Central memory CD4-positive, alpha-beta T cell (primary cell): ENCODE data around the gene DNAH3.
"Not testable (repeated sequence)": the region's sequence is repeated elsewhere in the genome, so short reads cannot be mapped to it uniquely, and the experiment has no call there.

Source experiments
- DNase-seq: peaks from one replicate; pipeline ENCODE4 v3.0.0; 2022

DNAH3 gene

GRCh38 chr16:20931066-20931600 is 219.5 kb downstream of the DNAH3 start:
- no peak for DNase-seq

- no peak for DNase-seq
Observed at GRCh38 chr16:20930365-20930690, 220.3 kb downstream of the DNAH3 start.

DNA sequence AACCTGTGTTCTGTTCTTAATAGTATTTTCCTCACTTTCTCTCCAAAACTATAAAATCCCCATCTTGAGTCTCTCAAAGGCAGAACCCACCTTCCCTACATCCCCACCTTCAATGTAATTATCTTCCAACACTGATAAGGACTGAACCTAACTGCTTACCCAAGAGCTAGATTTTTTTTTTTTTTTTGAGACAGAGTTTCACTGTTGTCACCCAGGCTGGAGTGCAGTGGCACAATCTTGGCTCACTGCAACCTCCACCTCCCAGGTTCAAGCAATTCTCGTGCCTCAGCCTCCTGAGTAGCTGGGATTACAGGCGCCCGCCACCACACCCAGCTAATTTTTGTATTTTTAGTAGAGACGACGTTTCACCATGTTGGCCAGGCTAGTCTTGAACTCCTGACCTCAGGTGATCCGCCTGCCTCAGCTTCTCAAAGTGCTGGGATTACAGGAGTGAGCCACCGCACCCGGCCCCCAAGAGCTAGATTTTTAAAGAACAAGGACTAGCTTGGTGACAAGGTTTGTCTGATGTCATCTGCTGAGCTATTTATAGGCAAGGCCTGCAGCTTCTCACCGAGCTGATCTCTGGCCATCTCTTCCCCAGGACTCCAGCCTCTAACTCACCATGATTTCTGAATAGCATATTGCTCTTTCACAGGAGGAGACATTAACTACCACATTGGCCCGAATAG is 220.8 kb downstream of the DNAH3 start:
- DNase-seq = not testable (repeated sequence)

GRCh38 chr16:20928774-20929411 is 221.8 kb downstream of the DNAH3 start:
- DNase-seq = no peak

- DNase-seq = no peak
Observed at GRCh38 chr16:20925751-20926150, 224.9 kb downstream of the DNAH3 start.

- no peak for DNase-seq
Observed at GRCh38 chr16:20923876-20924275, 226.8 kb downstream of the DNAH3 start.

GRCh38 chr16:20920799-20921198 is 229.8 kb downstream of the DNAH3 start:
- DNase-seq = no peak

- DNase-seq = no peak
Observed at GRCh38 chr16:20920091-20920490, 230.6 kb downstream of the DNAH3 start.

- DNase-seq = no peak
Observed at GRCh38 chr16:20918486-20919239, 232.0 kb downstream of the DNAH3 start.

GRCh38 chr16:20916942-20917341 is 233.7 kb downstream of the DNAH3 start:
- no peak for DNase-seq

- no peak for DNase-seq
Observed at GRCh38 chr16:20916289-20916688, 234.4 kb downstream of the DNAH3 start.

- no peak for DNase-seq
Observed at GRCh38 chr16:20911361-20911760, 239.3 kb downstream of the DNAH3 start.

DNA sequence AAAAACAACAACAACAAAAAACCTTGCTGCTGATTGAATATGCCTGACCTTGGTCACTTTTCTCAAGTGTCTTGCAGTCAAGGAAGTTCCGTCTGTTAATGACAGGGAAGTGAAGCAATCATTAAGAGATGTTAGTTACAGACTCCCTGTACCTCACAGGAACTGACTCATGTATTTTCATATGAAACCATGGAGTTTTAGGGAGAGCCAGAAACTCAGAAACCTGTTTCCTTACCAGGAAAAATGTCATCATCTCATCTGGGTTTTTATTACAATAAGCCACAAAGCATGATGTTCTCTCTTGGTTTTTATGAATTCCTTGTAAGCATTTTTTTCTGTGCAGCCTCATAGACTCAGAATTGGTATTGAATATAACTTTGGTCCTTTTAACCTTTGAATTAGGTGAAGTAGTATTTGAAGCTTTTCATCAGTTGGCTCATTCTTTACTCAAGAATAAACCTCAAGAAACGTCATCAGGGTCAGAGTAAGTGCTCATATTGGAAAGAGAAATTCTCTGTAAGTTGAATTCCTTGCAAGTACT is 239.8 kb downstream of the DNAH3 start:
- no peak for DNase-seq

DNA sequence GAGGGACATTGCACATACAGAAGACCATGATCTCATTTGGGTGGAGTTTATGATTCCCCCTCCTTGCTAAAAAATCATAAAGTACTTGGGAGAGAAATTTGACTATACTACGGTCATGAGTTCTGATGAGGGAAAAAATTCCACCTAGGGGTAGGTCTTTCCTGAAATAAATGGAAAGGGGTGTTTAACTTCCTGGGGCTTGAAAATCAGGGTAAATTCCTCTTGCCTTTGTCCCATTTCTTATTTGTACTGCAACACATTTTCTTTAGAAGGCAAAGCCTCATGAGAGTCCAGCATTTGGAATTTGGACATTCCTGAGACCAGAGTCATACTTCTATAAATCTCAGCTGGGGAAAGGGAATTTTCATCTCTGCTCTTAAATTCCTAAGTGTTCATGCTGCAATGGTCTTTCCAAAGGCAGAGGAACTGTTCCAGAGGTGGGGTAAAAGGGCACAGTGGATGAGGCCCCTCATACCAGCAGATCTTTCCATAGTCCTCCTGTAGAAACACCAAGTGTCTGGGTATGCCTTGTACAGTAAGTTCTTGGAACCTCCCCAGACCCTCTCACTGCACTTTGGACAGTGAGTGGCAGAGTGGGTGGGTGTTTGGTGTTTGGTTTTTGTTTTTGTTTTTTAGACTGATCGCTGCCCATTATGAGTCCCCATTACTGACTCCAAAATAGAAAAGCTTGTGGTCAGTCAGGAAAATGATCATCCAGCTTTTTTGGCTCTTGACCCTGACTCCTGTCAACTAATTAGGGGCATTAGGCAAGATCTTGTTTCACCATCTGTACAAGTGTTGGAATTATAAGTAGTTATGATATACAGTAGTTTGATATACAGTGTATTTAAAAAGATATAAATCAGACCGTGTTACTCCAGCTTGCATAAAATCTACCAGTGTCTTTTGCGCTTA is 244.0 kb downstream of the DNAH3 start:
- DNase-seq = no peak

GRCh38 chr16:20905576-20905975 is 245.1 kb downstream of the DNAH3 start:
- DNase-seq = no peak

DNA sequence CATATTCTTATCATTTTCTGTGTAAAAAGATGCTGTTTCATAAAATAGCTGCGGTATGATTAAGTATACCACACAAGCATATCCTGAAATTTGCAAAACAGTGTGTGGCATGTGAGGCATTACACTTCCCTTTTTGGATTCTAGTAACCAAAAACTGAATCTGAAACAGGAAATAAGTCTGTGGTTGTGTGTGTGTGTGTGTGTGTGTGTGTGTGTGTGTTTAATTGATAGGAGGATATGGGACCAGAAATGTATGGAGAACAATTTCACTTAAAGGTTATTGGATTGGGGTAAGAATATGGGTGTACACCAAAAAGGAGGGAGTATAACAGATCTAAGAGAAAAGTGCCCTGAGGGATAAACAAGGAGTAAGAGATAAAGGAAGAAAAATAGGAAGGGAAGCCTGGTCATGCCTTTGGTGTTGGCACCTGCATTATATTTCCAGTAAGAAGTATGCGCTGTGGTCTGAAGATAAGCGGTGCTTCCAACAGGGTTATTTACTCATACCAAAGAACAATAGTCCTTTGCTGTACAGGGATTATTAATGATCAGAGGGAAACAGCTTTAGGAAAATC is 246.1 kb downstream of the DNAH3 start:
- DNase-seq = peak; percentile 47

GRCh38 chr16:20903899-20904506 is 246.6 kb downstream of the DNAH3 start:
- no peak for DNase-seq

DNA sequence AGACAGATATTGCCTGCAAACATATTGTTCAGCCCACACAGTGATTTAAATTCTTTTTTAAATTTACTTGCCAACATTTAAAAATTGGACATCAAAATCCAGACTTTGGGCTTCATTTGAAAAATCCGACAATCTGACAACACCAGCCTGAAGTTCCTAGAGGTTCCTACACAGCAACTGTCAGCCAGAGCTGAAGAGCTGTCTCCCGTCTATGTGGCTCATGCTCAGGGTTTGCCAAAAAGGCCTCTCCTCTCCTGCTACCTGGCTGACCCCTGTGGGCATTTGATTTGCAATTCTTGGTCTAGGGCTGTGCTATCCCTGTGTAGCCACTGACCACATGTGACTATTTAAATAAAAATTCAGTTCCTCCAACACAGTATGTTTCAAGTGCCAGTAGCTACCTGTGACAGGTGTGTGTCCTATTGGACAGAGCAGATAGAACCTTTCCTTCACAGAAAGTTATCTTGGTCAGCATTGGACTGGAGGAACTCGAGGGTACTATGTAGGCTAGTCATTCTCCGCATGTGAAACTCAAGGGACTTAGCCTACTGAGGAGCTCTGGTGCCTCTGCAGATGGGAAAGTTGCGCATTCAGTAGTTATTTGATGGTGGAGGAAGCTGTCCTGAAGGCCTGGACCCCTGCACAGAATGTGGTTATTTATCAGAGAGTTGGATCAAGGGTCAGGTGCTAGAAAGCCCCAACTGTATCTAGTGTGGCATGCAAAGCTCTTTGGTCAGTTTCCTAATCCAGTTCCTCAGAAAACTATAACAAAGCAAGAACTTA is 247.3 kb downstream of the DNAH3 start:
- DNase-seq = no peak

GRCh38 chr16:20902426-20902825 is 248.2 kb downstream of the DNAH3 start:
- no peak for DNase-seq

DNA sequence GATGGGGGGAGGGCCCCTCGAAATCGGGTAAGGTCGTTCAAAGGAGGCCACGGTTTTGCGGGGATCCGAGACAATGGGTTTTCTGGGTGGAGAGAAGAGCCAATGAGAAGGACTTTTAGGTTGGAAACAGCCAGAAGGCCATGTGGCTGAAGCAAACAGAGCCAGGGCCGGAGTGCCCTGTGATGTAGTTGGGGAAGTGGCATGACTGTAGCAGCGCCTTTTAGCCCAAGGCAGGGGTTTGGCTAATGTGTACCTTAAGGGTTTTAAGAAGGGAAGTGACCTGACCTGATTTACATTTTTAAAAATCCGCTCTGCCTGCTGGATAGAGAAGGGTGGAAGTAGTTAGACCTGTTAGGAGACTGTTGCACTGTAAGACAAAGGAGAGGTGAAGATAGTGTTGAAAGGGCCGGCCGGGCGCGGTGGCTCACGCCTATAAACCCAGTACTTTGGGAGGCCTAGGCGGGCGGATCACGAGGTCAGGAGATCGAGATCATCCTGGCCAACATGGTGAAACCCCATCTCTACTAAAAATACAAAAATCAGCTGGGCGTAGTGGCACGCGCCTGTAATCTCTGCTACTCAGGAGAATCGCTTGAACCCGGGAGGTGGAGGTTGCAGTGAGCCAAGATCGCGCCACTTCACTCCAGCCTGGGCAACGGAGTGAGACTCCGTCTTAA is 249.1 kb downstream of the DNAH3 start:
- DNase-seq = no peak
